GM18498 (cell line): ENCODE data around the gene CAPN9.
"Not testable (repeated sequence)": the region's sequence is repeated elsewhere in the genome, so short reads cannot be mapped to it uniquely, and the experiment has no call there.

Source experiments
- ATAC-seq: cut with Tn5 transposase; IDR thresholded peaks from one replicate; pipeline ENCODE4 v1.9.1; 2021; ENCODE audit warnings: mild to moderate bottlenecking, moderate library complexity; ENCODE audit not compliant: unreplicated experiment

CAPN9 gene

DNA sequence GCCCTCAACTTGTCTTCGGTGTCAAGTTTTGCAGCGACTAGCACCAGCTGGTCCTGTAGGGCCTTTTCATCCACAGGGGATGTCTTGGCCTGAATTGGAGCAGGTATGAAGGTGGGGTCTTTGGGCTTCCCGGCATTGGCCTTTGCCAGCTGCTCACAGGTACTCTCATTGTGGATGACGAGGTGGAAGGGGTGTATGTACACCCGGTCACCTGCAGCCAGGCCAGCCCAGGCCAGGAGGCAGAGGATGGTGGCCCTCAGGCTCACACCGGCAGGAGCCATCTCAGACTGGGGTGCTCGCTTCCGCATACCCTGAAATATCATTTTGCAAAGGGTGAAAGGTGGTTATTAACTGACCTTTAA, 36.7 kb upstream of the CAPN9 start:
- no peak for ATAC-seq

DNA sequence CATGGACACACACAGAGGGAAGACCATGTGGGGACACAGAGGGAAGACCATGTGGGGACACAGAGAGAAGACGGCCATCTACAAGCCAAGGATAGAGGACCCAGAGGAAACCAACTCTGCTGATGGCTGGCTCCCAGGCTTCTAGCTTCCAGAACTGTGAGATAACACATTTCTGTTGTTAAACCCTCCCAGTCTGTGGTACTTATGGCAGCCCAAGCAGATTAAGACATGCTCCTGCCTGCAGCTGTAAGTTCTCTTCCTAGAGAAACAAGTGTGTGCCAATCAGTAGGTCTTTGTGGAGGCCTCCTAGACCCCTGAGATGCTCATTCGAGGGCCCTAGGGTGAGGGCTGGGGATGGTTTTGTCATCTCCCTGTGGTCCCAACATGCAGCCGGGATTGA, 35.9 kb upstream of the CAPN9 start:
- ATAC-seq, result no peak

DNA sequence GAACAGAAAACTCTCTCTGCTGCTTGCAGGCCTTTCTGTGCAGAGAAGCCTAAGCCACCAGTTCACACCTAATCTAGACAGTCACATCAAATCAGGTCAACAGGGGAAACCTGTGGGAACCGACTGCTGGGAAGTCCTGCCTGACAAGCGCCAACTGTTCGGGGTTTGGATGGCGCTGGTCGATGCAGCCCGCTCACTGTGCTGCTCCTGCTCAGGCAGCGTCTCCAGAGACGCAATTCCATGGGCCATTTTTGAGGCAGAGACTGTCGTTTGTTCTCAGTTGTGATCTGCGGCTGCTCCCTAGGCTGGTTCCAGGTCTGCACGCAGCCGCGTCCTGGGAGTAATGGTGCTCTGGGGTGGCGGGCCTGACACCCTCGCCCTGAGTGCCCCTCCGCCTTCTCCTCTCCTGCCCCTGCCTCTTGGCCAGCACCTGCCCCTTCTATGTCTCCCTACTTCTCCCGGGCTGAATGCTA, 34.7 kb upstream of the CAPN9 start:
- no peak for ATAC-seq

DNA sequence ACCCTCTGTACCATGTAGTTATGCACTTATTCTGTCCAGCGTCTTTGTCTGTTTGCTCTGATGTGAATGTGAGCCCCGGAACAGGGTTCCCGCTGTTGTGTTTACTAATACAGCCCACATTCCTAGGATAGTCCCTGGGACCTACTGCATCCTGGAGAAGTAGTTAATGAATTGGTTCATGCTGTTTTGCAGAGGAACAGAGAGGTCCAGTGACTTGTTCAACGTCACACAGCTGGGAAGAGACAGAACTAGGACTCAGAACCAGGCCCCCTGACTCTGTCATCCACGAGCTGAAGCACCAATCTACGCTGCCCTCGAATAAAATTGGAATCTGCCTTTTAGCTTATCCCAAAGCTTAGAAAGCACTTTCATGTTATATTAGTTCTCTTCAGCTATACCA, 34.0 kb upstream of the CAPN9 start:
- ATAC-seq, result no peak

DNA sequence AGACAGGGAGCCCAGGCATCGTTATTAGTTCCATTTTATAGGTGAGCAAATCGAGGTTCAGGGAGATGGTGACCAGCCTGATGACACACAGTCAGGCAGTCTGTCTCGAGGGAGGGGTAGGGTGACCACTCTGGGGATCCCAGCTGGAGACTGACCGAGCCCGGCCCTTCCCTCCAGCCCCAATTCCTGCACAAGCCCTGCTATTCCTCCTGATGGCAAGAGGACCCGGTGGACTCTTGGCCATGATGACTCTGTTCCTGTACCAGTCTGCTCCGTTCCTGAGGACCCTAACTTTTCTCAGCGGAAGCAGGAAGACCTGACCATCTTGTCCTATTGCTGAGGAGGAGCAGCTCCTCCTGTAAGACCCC, 33.7 kb upstream of the CAPN9 start:
- no peak for ATAC-seq

DNA sequence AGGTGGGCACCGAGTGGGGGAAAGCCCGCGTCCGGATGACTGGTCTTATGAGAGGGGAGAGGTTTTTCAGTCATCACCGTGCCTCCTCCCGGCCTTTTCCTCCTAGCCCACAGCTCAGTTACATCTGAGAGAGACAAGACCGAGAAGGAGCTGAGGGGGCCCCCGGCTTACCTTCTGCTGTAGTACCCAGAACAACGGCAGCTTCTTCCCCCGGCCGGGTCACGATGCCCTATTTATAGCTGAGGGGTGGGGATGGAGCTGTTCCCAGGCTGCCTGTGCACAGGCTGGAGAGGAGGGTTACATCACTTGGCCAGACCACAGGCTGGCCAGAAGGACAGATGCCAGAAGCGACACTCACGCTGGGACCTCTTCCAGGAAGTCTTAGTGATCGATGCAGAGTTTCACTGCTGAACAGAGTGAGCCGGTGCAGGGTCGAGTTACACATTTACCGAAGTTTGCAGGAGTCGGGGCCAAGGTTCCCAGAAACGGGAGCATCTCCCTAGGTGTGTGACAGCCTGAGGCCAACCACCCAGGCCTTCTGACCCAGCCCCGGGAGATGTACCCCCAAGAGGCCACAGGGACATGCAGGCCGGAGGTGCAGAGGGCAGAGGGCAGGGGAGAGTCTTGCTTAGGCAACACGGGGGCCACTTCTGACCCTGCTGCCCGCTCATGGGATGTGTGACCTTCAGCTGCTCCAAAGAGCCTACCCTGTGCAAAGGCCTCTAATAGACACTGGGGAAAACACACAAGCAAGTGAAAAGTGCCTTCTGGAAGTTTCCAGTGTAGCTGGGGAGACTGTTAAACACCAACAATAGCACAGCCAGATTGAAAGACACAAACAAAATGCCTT, 33.0 kb upstream of the CAPN9 start, which contains the start of gene AGT:
AGT (minus strand) TSS at position 208 of the 850 bp plus-strand sequence. CDS start 3,299 bp downstream, outside the sequence.
- no peak for ATAC-seq

DNA sequence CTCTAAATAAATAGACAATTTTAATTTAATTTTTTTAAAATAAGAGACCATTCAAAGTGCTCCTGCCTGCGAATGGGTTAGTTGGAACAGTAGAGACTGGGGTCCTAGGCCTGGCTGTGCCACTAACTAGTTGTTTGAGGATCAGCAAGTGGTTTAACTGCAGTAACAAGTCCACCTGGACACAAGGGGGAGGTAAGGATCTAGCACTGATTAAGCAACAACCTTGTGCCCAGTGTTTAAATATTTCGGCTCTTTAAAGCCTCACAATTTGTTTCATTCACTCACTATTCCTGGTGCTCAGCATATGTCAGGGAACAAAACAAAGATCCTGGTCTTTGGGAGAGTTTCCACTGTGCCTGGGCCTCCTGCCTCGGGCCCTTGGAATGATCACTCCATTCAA, 31.7 kb upstream of the CAPN9 start:
- no peak for ATAC-seq

DNA sequence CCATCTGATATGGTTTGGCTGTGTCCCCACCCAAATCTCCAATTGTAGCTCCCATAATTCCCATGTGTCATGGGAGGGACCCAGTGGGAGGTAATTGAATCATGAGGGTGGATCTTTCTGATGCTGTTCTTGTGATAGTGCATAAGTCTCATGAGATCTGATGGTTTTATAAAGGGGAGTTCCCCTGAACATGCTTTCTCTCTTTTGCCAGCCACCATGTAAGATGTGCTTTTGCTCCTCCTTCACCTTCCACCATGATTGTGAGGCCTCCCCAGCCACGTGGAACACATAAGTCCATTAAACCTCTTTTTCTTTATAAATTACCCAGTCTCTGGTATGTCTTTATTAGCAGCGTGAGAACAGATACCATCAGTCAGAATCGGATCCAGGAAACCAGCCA, 30.7 kb upstream of the CAPN9 start:
- not testable (repeated sequence) for ATAC-seq

DNA sequence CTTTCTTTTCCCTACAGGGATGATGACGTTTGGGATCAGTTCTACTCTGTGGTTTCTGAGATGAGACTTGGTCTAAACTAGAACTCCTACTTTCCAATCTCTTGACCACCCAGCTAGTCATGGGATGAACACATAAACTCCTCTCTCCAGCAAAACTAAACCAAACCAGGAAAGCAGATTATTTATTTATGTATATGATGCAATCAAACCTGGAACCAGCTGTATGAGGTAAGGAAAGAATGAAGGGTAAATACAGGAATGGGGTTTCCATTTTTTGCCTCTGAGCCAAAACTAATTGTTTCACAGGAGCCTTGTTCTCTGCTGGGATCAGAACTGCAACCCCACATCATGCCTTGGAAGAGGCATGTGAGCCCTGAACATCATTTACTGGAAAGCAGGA, 29.9 kb upstream of the CAPN9 start:
- no peak for ATAC-seq

DNA sequence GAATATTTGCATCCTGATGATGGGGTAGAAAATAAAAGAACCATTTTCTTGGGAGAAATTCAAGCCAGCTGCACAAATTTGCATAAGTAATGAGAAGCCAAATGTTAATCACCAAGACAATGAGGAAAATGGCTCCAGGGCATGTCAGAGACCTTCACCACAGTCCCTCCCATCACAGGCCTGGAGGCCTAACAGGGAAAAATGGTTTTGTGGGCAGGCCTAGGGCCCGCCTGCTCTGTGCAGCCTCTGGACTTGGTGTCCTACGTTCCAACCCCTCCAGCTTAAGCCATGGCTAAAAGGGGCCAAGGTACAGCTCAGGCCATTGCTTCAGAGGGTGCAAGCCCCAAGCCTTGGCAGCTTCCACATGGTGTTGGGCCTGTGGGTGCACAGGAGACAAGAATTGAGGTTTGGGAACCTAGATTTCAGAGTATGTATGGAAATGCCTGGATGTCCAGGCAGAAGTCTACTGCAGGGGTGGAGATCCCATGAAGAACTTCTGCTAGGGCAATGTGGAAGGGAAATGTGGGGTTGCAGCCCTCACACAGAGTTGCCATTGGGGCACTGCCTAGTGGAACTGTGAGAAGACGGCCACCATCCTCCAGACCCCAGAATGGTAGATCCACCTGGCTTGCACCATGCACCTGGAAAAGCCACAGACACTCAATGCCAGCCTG, 25.2 kb upstream of the CAPN9 start:
- ATAC-seq, result not testable (repeated sequence)

DNA sequence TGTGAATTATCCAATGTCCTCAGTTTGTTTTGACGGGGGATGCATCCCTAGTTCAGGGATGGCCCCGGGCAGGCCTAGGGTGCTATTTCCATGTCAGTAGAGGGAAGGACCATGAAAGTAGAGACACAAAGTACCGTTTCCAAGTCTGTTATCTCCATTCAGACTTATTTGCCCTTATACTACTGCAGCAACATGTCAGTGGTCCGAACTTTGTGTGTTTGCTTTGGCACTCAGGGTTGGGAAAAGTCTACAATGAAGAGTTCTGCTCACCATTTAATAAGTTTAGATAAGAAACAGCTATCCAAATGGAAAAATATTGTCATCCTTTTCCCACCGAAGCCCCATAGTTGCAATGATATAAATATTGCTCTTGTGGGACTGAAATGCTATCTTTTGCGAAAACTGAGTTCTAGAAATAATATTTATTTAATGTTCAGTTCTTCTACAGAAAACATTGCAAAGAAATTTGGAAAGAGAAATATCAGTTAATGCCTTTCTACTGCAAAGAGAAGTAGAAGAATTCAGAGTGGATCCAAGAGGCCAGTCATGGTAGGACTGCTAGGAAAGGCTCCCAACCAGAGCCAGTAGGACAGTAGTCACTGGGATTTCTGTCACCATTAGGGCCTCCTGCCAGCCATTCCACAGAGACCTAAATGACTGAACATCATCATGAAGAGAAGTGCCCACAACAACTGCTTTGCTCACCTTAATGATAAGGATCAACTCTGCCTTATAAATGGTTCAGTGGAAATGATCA, 21.8 kb upstream of the CAPN9 start:
- ATAC-seq, result no peak

DNA sequence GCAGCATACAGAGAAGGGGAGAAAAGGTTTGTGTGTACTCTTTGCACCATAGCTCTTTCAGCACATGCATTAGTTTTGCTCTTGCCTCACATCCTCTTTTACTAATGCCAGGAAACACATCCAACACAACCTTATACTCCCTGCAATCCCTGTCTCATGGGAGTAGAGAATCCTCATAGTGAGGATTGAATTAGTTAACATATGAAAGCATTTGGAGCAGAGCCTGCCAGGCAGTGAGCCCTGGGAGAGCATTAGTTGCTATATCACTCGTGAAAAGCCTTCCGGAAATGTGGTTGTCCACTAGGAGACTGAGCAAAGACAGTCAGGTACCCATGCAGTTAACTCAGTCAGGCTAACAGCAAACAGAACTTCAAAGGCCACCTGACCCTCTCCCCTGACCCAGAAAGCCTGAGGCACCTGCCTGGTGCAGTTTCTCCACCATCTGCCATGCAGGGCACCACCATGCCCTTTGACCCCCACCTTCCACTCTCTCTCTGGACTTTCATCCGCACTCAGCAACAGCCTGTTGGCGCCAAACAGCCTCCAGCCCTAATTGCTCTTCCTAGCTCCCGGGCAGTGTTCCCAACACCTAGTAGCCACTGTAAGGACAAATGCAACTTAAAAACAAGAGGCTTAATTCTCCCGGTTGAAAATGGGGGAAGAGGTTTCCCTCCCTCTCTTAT, 18.3 kb upstream of the CAPN9 start:
- no peak for ATAC-seq

DNA sequence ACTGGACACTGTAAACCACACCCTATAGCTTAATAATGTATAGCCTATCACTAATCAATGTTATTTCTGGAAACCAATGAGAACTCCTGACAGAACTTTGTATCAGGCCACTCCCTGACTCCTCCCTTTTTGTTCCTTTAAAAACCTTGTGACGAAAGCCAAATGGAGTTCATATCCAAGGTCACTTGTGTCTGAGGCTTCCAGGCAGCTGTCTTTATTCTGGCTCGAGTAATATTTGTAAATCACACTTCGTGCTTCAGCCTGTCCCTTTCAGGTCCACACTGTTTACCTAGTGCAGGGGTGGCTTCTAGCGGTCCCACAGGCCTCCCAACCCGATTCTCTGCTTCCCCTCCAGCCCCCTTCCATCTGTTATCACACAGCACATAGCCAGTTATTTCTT, 16.2 kb upstream of the CAPN9 start:
- no peak for ATAC-seq

DNA sequence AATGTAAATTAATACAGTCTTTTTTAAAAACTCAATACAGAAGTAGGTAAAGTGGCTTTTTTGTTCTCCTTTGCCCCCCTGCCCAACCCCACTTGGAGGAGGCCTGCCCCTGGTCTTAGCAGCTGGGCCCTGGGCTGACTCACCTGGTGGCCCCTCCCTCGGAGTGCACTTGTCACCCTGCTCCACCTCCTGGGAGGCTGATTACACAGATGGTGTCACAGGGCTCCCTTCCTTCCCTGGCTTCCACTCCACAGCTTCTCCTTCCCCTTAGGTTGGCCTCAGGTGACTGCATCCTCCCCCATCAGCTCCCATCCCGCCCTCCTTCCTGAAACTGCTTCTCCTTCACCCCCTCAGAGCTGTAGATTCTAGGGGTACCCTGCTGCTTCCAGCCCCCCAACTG, 11.7 kb upstream of the CAPN9 start:
- ATAC-seq, result no peak

DNA sequence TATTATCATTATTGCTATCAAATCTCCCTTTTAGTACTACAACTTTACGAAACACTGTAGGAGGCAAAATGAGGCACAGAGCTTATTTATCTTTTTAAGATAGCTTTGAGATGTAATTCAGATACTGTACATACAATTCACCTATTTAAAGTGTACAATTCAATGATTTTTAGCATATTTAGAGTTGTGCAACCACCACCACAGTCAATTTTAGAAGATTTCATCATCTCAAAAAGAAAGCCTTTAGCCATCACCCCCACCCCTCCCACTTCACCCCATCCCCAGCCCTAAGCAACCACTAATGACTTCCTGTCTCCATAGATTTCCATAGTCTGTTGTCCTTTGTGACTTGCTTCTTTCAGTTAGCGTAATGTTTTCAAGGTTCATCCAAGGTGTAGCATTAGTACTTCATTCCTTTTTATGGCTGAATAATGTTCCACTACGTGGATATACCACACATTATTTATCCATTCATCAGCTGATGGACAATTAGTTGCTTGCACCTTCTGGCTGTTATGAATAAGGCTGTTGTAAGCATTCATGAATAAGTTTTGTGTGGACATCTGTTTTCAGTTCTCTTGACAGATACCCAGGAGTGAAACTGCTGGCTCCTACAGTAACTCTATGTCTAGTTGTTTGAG, 9.4 kb upstream of the CAPN9 start:
- ATAC-seq, result no peak

DNA sequence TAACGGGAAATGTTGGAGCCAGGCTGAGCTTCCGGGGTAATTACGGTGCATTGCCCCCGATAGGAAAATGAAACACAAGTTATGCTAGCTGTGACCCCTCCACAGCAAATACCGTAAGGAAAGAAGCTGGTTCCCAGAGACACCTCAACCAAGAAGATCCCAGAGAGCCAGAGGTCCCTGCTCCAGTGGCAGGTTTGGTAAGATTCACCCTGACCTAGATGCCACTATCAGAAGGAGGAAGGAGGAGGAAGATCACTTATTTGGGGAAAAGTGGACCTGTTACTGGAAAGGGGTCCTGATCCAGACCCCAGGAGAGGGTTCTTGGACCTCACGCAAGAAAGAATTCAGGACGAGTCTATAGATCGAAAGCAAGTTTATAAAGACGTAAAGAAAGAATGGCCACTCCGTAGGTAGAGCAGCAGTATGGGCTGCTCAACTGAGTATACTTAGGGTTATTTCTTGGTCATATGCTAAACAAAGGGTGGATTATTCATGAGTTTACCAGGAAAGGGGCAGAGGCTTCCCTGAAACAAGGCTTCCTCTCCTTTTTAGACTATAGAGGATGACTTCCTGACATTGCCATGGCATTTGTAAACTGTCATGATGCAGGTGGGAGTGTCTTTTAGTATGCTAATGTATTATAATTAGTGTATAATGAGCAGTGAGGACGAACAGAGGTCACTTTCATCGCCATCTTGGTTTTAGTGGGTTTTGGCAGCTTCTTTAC, 7.5 kb upstream of the CAPN9 start:
- no peak for ATAC-seq

DNA sequence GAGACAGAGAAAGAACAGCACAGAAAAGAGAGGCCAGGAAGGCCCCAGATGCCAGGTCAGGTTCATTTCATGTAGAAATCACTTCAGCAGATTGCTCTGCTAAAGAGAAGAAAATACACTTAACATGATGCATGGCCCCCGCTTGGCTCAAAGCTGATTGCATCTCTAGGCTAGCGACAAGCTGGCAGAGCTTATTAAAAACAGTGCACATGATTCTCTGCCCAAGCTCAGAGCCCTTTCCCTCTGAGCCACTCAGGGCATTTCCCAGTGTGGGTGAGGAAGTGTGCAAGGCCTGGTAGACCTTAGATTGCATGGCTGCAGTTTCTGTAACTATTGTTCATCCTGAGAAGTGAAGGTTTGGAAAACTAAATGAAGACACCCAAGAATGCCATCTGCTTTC, 3.3 kb upstream of the CAPN9 start:
- no peak for ATAC-seq

DNA sequence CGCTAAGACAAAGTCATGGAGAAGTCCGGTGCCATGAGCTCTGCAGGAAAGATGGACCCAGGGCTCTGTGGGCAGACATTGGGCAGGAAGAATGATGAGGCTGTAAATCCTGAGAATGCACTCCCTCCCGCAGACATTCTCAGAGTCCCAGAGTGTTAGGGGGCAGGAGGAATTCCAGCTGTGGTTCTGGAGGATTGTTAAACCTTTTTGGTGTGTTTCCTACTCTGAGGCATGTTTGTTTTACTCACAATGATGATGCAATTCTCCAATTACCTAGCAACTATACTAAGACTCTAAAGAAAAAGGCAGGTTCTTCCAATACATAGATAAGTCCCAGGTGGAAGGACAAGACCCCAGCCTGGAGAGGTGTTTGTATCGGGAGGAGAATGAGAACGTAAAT, 2.8 kb upstream of the CAPN9 start:
- no peak for ATAC-seq

DNA sequence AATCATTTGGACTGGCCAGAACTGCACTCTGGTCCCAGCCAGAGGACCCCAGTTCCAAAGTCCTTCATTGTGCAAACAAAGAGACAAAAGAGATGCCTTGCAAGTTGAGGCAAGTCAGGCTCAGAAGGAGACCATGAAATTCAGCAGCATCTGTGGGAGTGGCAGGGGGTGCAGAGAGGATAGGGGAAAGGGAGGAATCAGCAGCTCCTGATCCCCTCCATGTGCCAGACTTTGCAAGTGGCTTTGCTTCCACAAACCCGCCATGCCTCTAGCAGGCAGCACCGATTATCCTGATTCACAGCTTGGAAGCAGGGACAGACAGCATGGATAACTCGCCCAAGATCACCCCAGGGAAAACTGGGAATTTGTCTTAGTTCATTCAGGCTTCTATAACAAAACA, 2.1 kb upstream of the CAPN9 start:
- ATAC-seq, result no peak

DNA sequence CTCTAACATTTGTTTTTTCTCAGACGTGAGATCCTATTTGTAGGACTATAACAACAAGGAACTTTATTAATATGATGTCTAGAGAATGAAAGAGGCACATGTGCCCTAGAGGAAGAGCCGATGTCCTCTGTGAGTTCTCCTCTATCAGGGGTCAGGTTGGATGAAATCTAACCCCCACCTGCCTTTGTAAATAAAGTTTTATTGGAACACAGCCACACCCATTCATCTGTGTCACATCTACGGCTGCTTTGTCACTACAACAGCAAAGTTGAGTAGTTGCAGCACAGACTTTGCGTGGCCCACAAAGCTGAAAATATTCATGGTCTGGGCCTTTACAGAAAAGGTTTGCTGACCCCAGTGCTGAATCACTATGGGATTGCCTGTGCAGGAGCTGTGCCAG, 571 bp upstream of the CAPN9 start:
- no peak for ATAC-seq
